ENCODE results near the gene AP3S2. TPM values are rescaled to one million over a fixed set of nuclear protein-coding genes. Genes with fewer than 3 reads are reported as not detected.

Gene AP3S2
- total and polyA plus RNA-seq, 2 donors (not counting 1 experiment from before 2014, with no cell fraction given), result 11.3 to 32.3 TPM

GRCh38 chr15:89912145-89912673, 18.4 kb upstream of the AP3S2 start:
- Mint-ChIP-seq H3K27me3 (peaks cover 43% of the 10 kb centered on the region), H3K4me1 (peaks cover 16% of the 10 kb centered on the region), H3K27ac (no peak overlapping the region), H3K9me3 (ENCODE audit: insufficient read depth) (no peaks in the 10 kb centered on the region), H3K4me3 (peak overlapping the region; percentile 71)
- no peak for TF ChIP-seq EZH2 (IDR thresholded peaks at IDR 0.05; ENCODE audit: borderline replicate concordance, insufficient read depth, low read depth, low read length, poor library complexity, severe bottlenecking)
- TF ChIP-seq, protein P1, sequence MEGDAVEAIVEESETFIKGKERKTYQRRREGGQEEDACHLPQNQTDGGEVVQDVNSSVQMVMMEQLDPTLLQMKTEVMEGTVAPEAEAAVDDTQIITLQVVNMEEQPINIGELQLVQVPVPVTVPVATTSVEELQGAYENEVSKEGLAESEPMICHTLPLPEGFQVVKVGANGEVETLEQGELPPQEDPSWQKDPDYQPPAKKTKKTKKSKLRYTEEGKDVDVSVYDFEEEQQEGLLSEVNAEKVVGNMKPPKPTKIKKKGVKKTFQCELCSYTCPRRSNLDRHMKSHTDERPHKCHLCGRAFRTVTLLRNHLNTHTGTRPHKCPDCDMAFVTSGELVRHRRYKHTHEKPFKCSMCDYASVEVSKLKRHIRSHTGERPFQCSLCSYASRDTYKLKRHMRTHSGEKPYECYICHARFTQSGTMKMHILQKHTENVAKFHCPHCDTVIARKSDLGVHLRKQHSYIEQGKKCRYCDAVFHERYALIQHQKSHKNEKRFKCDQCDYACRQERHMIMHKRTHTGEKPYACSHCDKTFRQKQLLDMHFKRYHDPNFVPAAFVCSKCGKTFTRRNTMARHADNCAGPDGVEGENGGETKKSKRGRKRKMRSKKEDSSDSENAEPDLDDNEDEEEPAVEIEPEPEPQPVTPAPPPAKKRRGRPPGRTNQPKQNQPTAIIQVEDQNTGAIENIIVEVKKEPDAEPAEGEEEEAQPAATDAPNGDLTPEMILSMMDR (IDR thresholded peaks at IDR 0.05), result no peak
- no peak for DNase-seq
- peak overlapping the region; percentile 87 for H3K4me2 ChIP-seq (replicated peaks; ENCODE audit: low read depth, low read length, poor library complexity, severe bottlenecking)
- no peaks in the 10 kb centered on the region for H3K79me2 ChIP-seq (ENCODE audit: control insufficient read depth, insufficient read depth, low read length)
- CTCF ChIA-PET, result interaction anchor here (1.4 kb wide), 1 partner anchor 14 kb away, joined by 4 read pairs; no protein-coding TSS in a partner anchor
- H3K9me3 ChIP-seq (ENCODE audit: control extremely low read depth in 1 of 3, control insufficient read depth in 2 of 3, insufficient read depth in 1 of 3, low read length in 2 of 3), result peaks cover 0 to 5% (median 0%) of the 10 kb centered on the region in 3 donors
- H2AFZ ChIP-seq (ENCODE audit: insufficient read depth, low read depth, low read length, poor library complexity, severe bottlenecking), result peak overlapping the region; percentile 45
- H3K36me3 ChIP-seq (replicated peaks in 1 of 2; ENCODE audit: control extremely low read depth in 1 of 2, control insufficient read depth in 1 of 2, extremely low read depth in 1 of 2, insufficient read depth in 2 of 2, low read length in 1 of 2), result no peaks in the 10 kb centered on the region
- WGBS (ENCODE audit: insufficient coverage), result 19% methylated on average over 34 of the region's 36 CpGs
- peaks cover 0 to 19% (median 17%) of the 10 kb centered on the region in 4 experiments for H3K27me3 ChIP-seq (replicated peaks in 1 of 4; ENCODE audit: control extremely low read depth in 1 of 4, control insufficient read depth in 3 of 4, insufficient read depth in 4 of 4, low read length in 3 of 4)
- H3K4me3 ChIP-seq (ENCODE audit: control extremely low read depth in 1 of 5, extremely low read depth in 1 of 5, insufficient read depth in 1 of 5, low read depth in 2 of 5, low read length in 4 of 5), result peak overlapping the region in 4 of 5 experiments; percentile 13 to 52 (median 44)
- H3K9ac ChIP-seq (ENCODE audit: low read length), result peak overlapping the region; percentile 30
- H3K4me1 ChIP-seq (ENCODE audit: control insufficient read depth in 2 of 2, insufficient read depth in 2 of 2, low read length in 2 of 2), result peaks cover 12 to 13% of the 10 kb centered on the region in 2 donors
- intact Hi-C loops (cut with micrococcal nuclease), result loop anchor here (2.0 kb wide), 1 partner anchor 19 kb away; the partner anchor contains the start of gene AP3S2
- no peak overlapping the region for H3K27ac ChIP-seq (ENCODE audit: low read length in 2 of 2)
- POLR2A ChIA-PET, result interaction anchor here (0.6 kb wide), 1 partner anchor 158 kb away, joined by 3 read pairs; no protein-coding TSS in a partner anchor
- no peak for ATAC-seq (ENCODE audit: low read depth)
- H4K20me1 ChIP-seq (ENCODE audit: control insufficient read depth, insufficient read depth, low read length, poor library complexity, severe bottlenecking), result no peaks in the 10 kb centered on the region

DNA sequence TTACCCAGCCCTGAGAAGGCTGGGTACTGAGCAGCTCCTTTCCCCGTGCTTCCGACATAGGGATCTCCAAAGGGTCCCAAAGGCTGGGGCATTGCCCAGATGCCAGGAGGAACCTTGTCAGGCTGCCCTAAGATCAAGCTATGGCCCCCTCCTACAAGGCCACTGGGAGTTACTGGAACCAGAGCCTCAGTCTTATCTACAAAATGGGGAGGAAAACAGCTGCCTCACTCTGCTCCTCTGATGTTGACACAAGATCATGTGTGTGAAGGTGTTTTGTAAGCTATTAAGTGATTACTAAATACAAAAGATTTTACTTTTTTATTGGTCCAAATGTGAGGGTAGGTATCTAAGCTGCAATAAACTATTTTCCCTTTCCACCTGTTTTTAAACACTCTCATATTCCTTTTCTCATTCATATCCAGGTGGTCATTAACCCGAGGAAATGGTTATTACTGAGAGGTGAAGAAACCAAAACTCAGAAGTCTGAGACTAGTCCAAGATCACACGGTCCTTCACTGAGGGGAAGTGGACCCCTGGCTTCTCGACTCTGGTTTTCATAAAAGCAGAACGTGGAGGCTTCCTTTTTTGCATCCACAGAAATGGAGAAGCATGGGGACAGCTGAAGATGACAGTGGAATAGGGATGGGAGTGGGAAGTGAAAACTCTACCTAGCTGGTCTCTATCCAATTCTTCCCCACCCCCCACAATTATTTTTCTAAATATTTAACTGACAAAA, 17.3 kb upstream of the AP3S2 start:
- ChIA-PET CTCF (interaction anchor here (1.0 to 2.0 kb wide), 2 partner anchors 13 to 160 kb away, joined by 4 to 7 read pairs; no protein-coding TSS in a partner anchor), POLR2A (no interaction called here)
- no peak overlapping the region for H3K27ac Mint-ChIP-seq
- no peak overlapping the region for H3K9ac ChIP-seq (ENCODE audit: low read length)
- ATAC-seq (ENCODE audit: low read depth), result no peak
- no peaks in the 10 kb centered on the region for H3K9me3 Mint-ChIP-seq (ENCODE audit: insufficient read depth)
- H3K4me3 ChIP-seq (ENCODE audit: control extremely low read depth in 1 of 5, extremely low read depth in 1 of 5, insufficient read depth in 1 of 5, low read depth in 2 of 5, low read length in 4 of 5), result no peak overlapping the region
- intact Hi-C loops (cut with micrococcal nuclease), result no loop called here
- H3K9me3 ChIP-seq (ENCODE audit: control extremely low read depth in 1 of 3, control insufficient read depth in 2 of 3, insufficient read depth in 1 of 3, low read length in 2 of 3), result peaks cover 0 to 5% (median 0%) of the 10 kb centered on the region in 3 donors
- H2AFZ ChIP-seq (ENCODE audit: insufficient read depth, low read depth, low read length, poor library complexity, severe bottlenecking), result no peak overlapping the region
- peaks cover 0 to 19% (median 16%) of the 10 kb centered on the region in 4 experiments for H3K27me3 ChIP-seq (replicated peaks in 1 of 4; ENCODE audit: control extremely low read depth in 1 of 4, control insufficient read depth in 3 of 4, insufficient read depth in 4 of 4, low read length in 3 of 4)
- H3K27ac ChIP-seq (ENCODE audit: low read length in 2 of 2), result no peak overlapping the region
- no peak for DNase-seq
- peaks cover 12 to 13% of the 10 kb centered on the region in 2 donors for H3K4me1 ChIP-seq (ENCODE audit: control insufficient read depth in 2 of 2, insufficient read depth in 2 of 2, low read length in 2 of 2)
- no peaks in the 10 kb centered on the region for H3K79me2 ChIP-seq (ENCODE audit: control insufficient read depth, insufficient read depth, low read length)
- H3K36me3 ChIP-seq (replicated peaks in 1 of 2; ENCODE audit: control extremely low read depth in 1 of 2, control insufficient read depth in 1 of 2, extremely low read depth in 1 of 2, insufficient read depth in 2 of 2, low read length in 1 of 2), result no peaks in the 10 kb centered on the region
- peaks cover 16% of the 10 kb centered on the region for H3K4me1 Mint-ChIP-seq
- no peaks in the 10 kb centered on the region for H4K20me1 ChIP-seq (ENCODE audit: control insufficient read depth, insufficient read depth, low read length, poor library complexity, severe bottlenecking)
- 45% methylated on average over 5 of the region's 6 CpGs for WGBS (ENCODE audit: insufficient coverage)
- H3K4me3 Mint-ChIP-seq, result peak overlapping the region; percentile 71
- H3K4me2 ChIP-seq (replicated peaks; ENCODE audit: low read depth, low read length, poor library complexity, severe bottlenecking), result no peak overlapping the region
- H3K27me3 Mint-ChIP-seq, result peaks cover 38% of the 10 kb centered on the region
- no peak for TF ChIP-seq EZH2 (IDR thresholded peaks at IDR 0.05; ENCODE audit: borderline replicate concordance, insufficient read depth, low read depth, low read length, poor library complexity, severe bottlenecking)
- TF ChIP-seq, protein P1 (IDR thresholded peaks at IDR 0.05), result no peak

All from B cell (primary cell).